ENCODE data around the gene DNAH1.

Gene DNAH1

GRCh38 chr3:52428151-52429005, 112.3 kb downstream of the DNAH1 start:
- DNase-seq (ENCODE audit: extremely low spot score, insufficient read length, low read depth) (peak; percentile 28), FAIRE-seq (peak; percentile 78)

DNA sequence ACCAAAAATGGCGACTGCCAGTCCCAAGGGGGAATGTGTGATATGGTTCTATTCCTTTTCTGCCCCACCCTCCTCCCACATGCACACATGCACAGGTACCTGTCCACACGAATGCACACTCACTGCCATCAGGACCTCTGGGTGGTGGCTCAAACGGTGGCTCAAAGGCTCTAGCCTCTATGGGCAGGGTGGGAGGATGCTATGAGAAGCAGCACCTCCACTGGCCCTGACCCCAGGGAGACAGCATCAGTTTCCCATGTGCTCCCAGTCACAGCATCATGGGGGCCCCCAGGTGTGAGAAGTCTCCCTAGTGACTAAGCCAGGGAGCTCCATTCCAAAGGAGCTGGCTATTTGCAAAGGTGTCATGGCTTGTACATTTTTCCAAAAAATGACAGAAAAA, 112.9 kb downstream of the DNAH1 start:
- DNase-seq (ENCODE audit: extremely low spot score, insufficient read length, low read depth) (no peak), FAIRE-seq (no peak)

GRCh38 chr3:52429779-52430415, 113.8 kb downstream of the DNAH1 start:
- FAIRE-seq = no peak
- no peak for DNase-seq (ENCODE audit: extremely low spot score, insufficient read length, low read depth)

GRCh38 chr3:52430416-52430810, 114.3 kb downstream of the DNAH1 start:
- DNase-seq (ENCODE audit: extremely low spot score, insufficient read length, low read depth) (no peak), FAIRE-seq (no peak)

DNA sequence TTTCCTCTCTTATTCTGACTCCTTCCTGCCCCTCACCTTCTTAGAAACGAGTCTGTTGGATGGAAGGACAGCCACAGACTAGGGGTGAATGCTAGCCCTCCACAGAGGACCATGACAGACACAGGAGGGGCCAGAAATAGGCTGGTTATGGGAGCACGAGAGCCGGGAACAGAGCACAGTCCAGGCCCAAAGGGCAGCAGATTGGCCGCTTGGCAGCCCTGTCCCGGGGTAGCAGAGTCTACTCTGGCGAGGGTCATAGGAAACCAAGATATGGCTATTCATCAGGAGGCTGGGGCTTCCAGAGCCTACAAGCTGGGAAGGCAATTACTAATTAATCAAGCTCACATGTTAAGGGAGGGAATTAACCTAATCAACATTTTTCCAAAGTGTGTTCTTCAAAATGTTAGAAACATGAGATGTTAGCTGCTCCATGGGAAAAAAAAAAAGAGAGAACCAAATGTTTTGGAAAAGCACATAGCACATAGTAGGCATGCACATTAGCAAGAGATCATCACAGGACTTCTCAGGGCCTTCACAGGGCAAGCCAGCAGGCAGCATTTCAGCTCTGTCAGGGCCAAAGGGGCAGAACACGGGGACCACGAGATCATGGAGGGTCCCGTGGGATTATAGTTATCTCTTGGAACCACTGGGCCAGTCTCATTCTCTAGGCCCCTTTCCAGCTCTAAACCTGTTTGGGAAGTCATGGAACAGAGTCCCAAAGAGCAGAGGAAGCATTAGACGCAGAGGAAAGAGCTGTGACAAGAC, 115.5 kb downstream of the DNAH1 start:
- no peak for FAIRE-seq
- no peak for DNase-seq (ENCODE audit: extremely low spot score, insufficient read length, low read depth)

GRCh38 chr3:52432225-52432624, 116.1 kb downstream of the DNAH1 start:
- FAIRE-seq (no peak), DNase-seq (ENCODE audit: extremely low spot score, insufficient read length, low read depth) (no peak)

GRCh38 chr3:52432691-52433141, 116.6 kb downstream of the DNAH1 start:
- no peak for FAIRE-seq

GRCh38 chr3:52433328-52433995, 117.3 kb downstream of the DNAH1 start:
- no peak for DNase-seq (ENCODE audit: extremely low spot score, insufficient read length, low read depth)
- FAIRE-seq = no peak

More at GRCh38 chr3:52432691-52433141, 116.6 kb downstream of the DNAH1 start:
- no peak for DNase-seq (ENCODE audit: extremely low spot score, insufficient read length, low read depth)

- FAIRE-seq = no peak
- DNase-seq (ENCODE audit: extremely low spot score, insufficient read length, low read depth) = no peak
Observed at GRCh38 chr3:52433996-52434479, 117.9 kb downstream of the DNAH1 start.

- no peak for DNase-seq (ENCODE audit: extremely low spot score, insufficient read length, low read depth)
- no peak for FAIRE-seq
Observed at GRCh38 chr3:52434491-52435115, 118.5 kb downstream of the DNAH1 start.

GRCh38 chr3:52435246-52436101, 119.4 kb downstream of the DNAH1 start:
- FAIRE-seq (no peak), DNase-seq (ENCODE audit: extremely low spot score, insufficient read length, low read depth) (no peak)

DNA sequence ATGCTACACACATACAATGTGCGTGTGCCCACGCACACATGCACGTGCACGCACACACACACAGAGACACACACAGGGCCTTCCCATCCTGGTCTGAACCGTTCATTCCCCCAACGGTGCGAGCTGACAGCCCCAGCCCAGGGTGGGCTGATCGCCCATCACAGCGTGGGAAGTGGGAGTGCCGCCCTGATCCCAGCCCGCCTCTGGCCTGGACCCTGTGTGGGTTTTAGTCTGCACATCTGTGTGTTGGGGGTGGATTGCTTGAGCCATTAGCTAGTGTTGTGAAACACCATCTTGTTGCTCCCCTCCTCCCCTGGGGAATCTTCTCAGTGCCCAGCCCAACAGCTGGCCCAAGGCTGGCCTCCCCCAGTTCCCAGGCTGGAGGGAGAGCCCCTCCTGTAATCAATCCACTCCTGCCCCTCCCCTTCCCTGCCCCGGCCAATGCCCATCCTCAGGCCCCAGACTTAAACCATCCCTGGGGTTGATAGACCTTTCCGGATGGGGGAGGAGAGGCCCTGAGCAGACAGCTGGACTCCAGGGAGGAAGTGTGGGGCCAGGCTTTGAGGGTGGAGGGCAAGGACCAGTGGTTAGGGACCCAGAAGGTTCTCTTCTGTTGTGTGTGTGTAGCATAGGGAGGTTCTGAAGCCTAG, 120.5 kb downstream of the DNAH1 start:
- no peak for FAIRE-seq
- DNase-seq (ENCODE audit: extremely low spot score, insufficient read length, low read depth) = no peak

GRCh38 chr3:52437326-52438103, 121.4 kb downstream of the DNAH1 start:
- no peak for FAIRE-seq
- DNase-seq (ENCODE audit: extremely low spot score, insufficient read length, low read depth) = no peak

DNA sequence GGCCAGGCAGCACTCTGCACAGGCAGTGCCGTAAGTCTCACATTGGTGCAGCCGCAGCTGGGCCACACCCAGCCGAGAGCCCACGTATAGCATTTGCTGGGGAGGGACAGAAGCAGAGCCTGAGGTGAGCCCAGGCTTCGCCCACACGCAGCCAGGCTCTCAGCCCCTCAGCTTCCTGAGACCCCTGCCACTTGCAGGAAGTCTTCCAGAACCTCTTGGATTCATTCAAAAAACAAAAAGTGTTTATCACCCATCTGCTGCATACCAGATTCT, 121.9 kb downstream of the DNAH1 start:
- FAIRE-seq (no peak), DNase-seq (ENCODE audit: extremely low spot score, insufficient read length, low read depth) (no peak)

- FAIRE-seq = no peak
Observed at GRCh38 chr3:52438579-52439425, 122.7 kb downstream of the DNAH1 start.

GRCh38 chr3:52439426-52440248, 123.5 kb downstream of the DNAH1 start:
- FAIRE-seq (no peak), DNase-seq (ENCODE audit: extremely low spot score, insufficient read length, low read depth) (no peak)

More at GRCh38 chr3:52438579-52439425, 122.7 kb downstream of the DNAH1 start:
- DNase-seq (ENCODE audit: extremely low spot score, insufficient read length, low read depth) = no peak
